A673 (cell line): Measurements from ENCODE around the gene SELENOV. TPM values are rescaled to one million over a fixed set of nuclear protein-coding genes. Genes with fewer than 3 reads are reported as not detected.

Source experiments
- BruUV-seq: library from RNA; stranded (reverse); fragments of 400-500 nt; replicated peaks from 2 replicates; lab custom pipeline; 2021; lab: Mats Ljungman, UMichigan
- CTCF ChIA-PET: fragments of 300-600 bp; sonication (Branson Sonifier 250); formaldehyde crosslinking; loops from one replicate; lab custom pipeline; 2022; ENCODE audit warnings: antibody characterized with exemption; lab: Charles Lee
- POLR2A ChIA-PET: fragments of 300-600 bp; sonication (Branson Sonifier 250); formaldehyde crosslinking; loops from one replicate; lab custom pipeline; 2022; ENCODE audit warnings: antibody characterized with exemption; ENCODE audit not compliant: low non-redundant PET; lab: Charles Lee
- DNase-seq: peaks from one replicate; pipeline ENCODE4 v3.0.0-alpha.2; 2015; ENCODE audit warnings: low spot score
- H3K27ac ChIP-seq: fragments of 200-600 bp; sonication (generic); 2 replicates; pipeline ENCODE4 v1.5.1; 2016; ENCODE audit warnings: mixed run types, low read depth, mild to moderate bottlenecking, mixed read lengths, antibody characterized with exemption, low read length; ENCODE audit not compliant: poor library complexity, severe bottlenecking
- H3K27me3 ChIP-seq: fragments of 200-600 bp; sonication (generic); replicated peaks from 2 replicates; pipeline ENCODE4 v1.6.1; 2017; ENCODE audit warnings: mixed run types, low read depth, mild to moderate bottlenecking, mixed read lengths, antibody characterized with exemption, low read length; ENCODE audit not compliant: insufficient read depth, poor library complexity
- H3K36me3 ChIP-seq: fragments of 200-600 bp; sonication (generic); 2 replicates; pipeline ENCODE4 v1.6.1; 2016; ENCODE audit warnings: mixed run types, mild to moderate bottlenecking, mixed read lengths, antibody characterized with exemption, low read length; ENCODE audit not compliant: insufficient read depth, poor library complexity, severe bottlenecking
- H3K4me1 ChIP-seq: fragments of 200-600 bp; sonication (generic); 2 replicates; pipeline ENCODE4 v1.6.1; 2017; ENCODE audit warnings: mixed run types, mild to moderate bottlenecking, mixed read lengths, antibody characterized with exemption, low read length; ENCODE audit not compliant: insufficient read depth, poor library complexity, severe bottlenecking
- H3K4me3 ChIP-seq: fragments of 200-600 bp; sonication (generic); 2 replicates; pipeline ENCODE4 v1.5.1; 2016; ENCODE audit warnings: low read depth, mixed run types, mild to moderate bottlenecking, mixed read lengths, low read length; ENCODE audit not compliant: poor library complexity, severe bottlenecking
- H3K9me3 ChIP-seq: fragments of 200-600 bp; sonication (generic); 2 replicates; pipeline ENCODE4 v1.6.1; 2016; ENCODE audit warnings: mixed run types, low read depth, mild to moderate bottlenecking, mixed read lengths, antibody characterized with exemption, low read length; ENCODE audit not compliant: poor library complexity, severe bottlenecking
- EZH2 ChIP-seq: fragments of 200-600 bp; sonication (generic); IDR thresholded peaks from 2 replicates; pipeline ENCODE4 v1.6.1; 2017; ENCODE audit warnings: borderline replicate concordance, low read depth, mild to moderate bottlenecking, mixed read lengths, antibody characterized with exemption, low read length; ENCODE audit not compliant: poor library complexity, severe bottlenecking
- intact Hi-C: fragments of 100-400 bp; cut with micrococcal nuclease; formaldehyde crosslinking; loops from one replicate; pipeline ENCODE4 v1.10.0; 2022; ENCODE audit not compliant: unreplicated experiment
- total RNA-seq: library from RNA; stranded (reverse); gene quantifications from 2 replicates; pipeline ENCODE4 v1.2.3, GENCODE V29; 2021
- TF ChIP-seq, protein P1 (sequence below): fragments of 300-800, 200-600 bp; sonication (generic); conservative IDR thresholded peaks from 2 replicates; pipeline ENCODE4 v1.5.1; 2017; ENCODE audit warnings: low read depth, mild to moderate bottlenecking, antibody characterized with exemption, low read length, moderate library complexity, mixed read lengths

SELENOV gene
- total RNA-seq, 1 experiment from 2014 or later = not detected

DNA sequence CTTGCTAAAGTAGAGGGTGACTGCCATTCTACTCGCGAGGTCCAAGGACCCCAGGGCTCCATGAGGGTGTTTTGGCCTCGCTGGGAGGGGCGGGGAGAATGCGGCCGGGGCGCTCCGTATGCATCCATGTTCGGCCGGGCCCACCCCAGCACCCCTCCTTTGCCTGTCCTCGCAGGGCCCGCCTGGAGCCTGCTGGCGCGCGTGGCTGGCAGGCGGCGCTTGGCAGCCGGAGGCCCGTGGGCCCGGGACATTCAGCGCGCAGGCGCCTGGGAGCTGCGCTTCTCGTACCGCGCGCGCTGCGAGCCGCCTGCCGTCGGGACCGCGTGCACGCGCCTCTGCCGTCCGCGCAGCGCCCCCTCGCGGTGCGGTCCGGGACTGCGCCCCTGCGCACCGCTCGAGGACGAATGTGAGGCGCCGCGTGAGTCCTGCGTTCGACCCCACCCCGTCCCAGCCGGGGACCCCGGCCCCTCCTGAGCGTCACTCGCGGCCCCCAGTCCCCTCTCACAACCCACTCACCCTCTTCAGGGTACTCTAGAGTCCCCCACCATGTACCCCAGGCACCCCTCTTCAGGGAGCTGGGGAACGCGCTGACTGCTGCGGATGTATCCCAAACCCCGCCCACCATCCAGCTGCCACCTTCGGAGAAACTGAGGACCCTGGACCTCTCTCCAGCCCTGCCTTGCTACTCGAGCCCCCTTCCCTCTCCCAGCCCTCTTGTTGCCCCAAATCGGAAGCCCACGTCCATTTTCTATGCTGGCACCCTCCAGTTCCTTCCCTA lies 12.1 kb upstream of the SELENOV start:
- no TSS peak for BruUV-seq
- H3K27ac ChIP-seq = no peak overlapping the region
- H3K36me3 ChIP-seq = no peaks in the 10 kb centered on the region
- POLR2A ChIA-PET = no interaction called here
- no peaks in the 10 kb centered on the region for H3K9me3 ChIP-seq
- intact Hi-C loops = no loop called here
- peaks cover 26% of the 10 kb centered on the region for H3K27me3 ChIP-seq
- H3K4me1 ChIP-seq = peaks cover 14% of the 10 kb centered on the region
- CTCF ChIA-PET = interaction anchor here (0.6 to 1.3 kb wide), 5 partner anchors 29 to 1583 kb away, joined by 3 to 18 read pairs (median 5); partner anchors contain the start of gene EID2B
- H3K4me3 ChIP-seq = no peak overlapping the region
- peak; percentile 91 for DNase-seq
- TF ChIP-seq, protein P1, sequence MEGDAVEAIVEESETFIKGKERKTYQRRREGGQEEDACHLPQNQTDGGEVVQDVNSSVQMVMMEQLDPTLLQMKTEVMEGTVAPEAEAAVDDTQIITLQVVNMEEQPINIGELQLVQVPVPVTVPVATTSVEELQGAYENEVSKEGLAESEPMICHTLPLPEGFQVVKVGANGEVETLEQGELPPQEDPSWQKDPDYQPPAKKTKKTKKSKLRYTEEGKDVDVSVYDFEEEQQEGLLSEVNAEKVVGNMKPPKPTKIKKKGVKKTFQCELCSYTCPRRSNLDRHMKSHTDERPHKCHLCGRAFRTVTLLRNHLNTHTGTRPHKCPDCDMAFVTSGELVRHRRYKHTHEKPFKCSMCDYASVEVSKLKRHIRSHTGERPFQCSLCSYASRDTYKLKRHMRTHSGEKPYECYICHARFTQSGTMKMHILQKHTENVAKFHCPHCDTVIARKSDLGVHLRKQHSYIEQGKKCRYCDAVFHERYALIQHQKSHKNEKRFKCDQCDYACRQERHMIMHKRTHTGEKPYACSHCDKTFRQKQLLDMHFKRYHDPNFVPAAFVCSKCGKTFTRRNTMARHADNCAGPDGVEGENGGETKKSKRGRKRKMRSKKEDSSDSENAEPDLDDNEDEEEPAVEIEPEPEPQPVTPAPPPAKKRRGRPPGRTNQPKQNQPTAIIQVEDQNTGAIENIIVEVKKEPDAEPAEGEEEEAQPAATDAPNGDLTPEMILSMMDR = peak; percentile 66
- TF ChIP-seq EZH2 = no peak

DNA sequence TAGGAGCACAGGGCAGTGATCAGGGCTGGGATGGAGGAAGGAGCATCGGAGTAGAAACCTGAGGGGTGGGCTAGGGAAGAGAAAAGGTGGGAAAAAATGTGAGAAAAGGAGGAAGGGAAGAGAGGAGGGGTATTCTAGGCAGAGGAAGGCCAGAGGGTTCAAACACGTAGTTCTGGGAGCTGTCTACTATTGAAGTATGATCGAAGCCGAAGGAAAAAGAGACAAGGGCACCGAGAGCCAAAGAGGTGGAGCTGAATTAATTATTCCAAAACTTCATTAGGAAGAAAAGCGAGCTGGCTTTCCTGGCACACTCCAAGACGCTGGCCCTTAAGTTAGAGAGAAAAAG lies 8.4 kb upstream of the SELENOV start:
- intact Hi-C loops = no loop called here
- Histone ChIP-seq H3K4me1 (peaks cover 5% of the 10 kb centered on the region), H3K27me3 (peaks cover 21% of the 10 kb centered on the region), H3K9me3 (no peaks in the 10 kb centered on the region), H3K27ac (no peak overlapping the region), H3K36me3 (no peaks in the 10 kb centered on the region), H3K4me3 (no peak overlapping the region)
- TF ChIP-seq, protein P1 = no peak
- no peak for TF ChIP-seq EZH2
- DNase-seq = no peak
- POLR2A ChIA-PET = no interaction called here
- BruUV-seq = no TSS peak
- CTCF ChIA-PET = no interaction called here

DNA sequence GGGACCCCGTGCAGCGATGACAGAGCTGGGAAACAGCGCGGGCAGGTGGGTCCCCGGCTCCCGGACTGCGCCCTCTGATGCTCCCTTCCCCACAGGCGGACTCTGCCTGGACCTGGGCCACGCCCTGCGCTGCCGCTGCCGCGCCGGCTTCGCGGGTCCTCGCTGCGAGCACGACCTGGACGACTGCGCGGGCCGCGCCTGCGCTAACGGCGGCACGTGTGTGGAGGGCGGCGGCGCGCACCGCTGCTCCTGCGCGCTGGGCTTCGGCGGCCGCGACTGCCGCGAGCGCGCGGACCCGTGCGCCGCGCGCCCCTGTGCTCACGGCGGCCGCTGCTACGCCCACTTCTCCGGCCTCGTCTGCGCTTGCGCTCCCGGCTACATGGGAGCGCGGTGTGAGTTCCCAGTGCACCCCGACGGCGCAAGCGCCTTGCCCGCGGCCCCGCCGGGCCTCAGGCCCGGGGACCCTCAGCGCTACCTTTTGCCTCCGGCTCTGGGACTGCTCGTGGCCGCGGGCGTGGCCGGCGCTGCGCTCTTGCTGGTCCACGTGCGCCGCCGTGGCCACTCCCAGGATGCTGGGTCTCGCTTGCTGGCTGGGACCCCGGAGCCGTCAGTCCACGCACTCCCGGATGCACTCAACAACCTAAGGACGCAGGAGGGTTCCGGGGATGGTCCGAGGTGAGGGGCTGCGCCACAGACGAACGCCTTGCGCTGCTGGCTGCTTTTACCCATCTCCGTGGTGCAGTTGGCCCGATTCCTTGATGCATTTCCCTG lies 7.8 kb upstream of the SELENOV start:
- Histone ChIP-seq H3K9me3 (no peaks in the 10 kb centered on the region), H3K4me1 (peaks cover 5% of the 10 kb centered on the region), H3K36me3 (no peaks in the 10 kb centered on the region), H3K27ac (no peak overlapping the region), H3K27me3 (peaks cover 21% of the 10 kb centered on the region), H3K4me3 (peak overlapping the region; percentile 45)
- intact Hi-C loops = no loop called here
- CTCF ChIA-PET = no interaction called here
- POLR2A ChIA-PET = no interaction called here
- DNase-seq = peak; percentile 85
- BruUV-seq = no TSS peak
- TF ChIP-seq EZH2 = no peak
- TF ChIP-seq, protein P1 = no peak
